DOHH2 (cell line): Measurements from ENCODE around the gene PSG1.
"Not testable (repeated sequence)": the region's sequence is repeated elsewhere in the genome, so short reads cannot be mapped to it uniquely, and the experiment has no call there.

ENCODE experiments used
- EZH2phosphoT487 ChIP-seq: fragments of 200-600 bp; sonication (generic); IDR thresholded peaks from 2 replicates; pipeline ENCODE4 v1.6.1; 2017; ENCODE audit warnings: borderline replicate concordance, mild to moderate bottlenecking, antibody characterized with exemption, low read length, moderate library complexity, mixed read lengths
- TF ChIP-seq, protein P1 (sequence below): fragments of 200-600 bp; sonication (generic); IDR thresholded peaks from one replicate; pipeline ENCODE4 v1.5.1; 2014; ENCODE audit warnings: antibody characterized with exemption, mild to moderate bottlenecking, low read depth, low read length; ENCODE audit not compliant: poor library complexity, severe bottlenecking

DNA sequence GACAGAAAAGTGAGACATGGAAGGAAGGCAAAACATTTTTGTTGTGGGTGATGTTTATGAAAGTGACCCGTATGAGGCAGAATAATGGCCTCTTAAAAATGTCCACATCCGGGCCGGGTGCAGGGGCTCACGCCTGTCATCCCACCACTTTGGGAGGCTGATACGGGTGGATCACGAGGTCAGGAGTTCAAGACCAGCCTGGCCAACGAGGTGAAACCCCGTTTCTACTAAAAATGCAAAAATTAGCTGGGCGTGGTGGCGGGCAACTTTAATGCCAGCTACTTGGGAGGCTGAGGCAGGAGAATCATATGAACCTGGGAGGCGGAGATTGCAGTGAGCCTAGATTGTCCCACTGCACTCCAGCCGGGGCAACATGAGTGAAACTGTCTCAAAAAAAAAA lies 20.2 kb upstream of the PSG1 start:
- TF ChIP-seq, protein P1, sequence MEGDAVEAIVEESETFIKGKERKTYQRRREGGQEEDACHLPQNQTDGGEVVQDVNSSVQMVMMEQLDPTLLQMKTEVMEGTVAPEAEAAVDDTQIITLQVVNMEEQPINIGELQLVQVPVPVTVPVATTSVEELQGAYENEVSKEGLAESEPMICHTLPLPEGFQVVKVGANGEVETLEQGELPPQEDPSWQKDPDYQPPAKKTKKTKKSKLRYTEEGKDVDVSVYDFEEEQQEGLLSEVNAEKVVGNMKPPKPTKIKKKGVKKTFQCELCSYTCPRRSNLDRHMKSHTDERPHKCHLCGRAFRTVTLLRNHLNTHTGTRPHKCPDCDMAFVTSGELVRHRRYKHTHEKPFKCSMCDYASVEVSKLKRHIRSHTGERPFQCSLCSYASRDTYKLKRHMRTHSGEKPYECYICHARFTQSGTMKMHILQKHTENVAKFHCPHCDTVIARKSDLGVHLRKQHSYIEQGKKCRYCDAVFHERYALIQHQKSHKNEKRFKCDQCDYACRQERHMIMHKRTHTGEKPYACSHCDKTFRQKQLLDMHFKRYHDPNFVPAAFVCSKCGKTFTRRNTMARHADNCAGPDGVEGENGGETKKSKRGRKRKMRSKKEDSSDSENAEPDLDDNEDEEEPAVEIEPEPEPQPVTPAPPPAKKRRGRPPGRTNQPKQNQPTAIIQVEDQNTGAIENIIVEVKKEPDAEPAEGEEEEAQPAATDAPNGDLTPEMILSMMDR = not testable (repeated sequence)
- not testable (repeated sequence) for TF ChIP-seq EZH2phosphoT487
